Activated CD4-positive, alpha-beta memory T cell treated with anti-CD3 and anti-CD28 coated beads, Interleukin-2, amount 10 ng/mL, durations not matched to agents 7 days and 5 days (primary cell): ENCODE data around the gene SYT15. TPM values are rescaled to one million over a fixed set of nuclear protein-coding genes. Genes with fewer than 3 reads are reported as not detected.
"Not testable (repeated sequence)": the region's sequence is repeated elsewhere in the genome, so short reads cannot be mapped to it uniquely, and the experiment has no call there.

ENCODE experiments used
- CTCF ChIA-PET: fragments of 350-600 bp; sonication (Branson Sonifier 250); formaldehyde crosslinking; loops from one replicate; lab custom pipeline; 2021; ENCODE audit warnings: antibody characterized with exemption, inconsistent platforms; lab: Charles Lee
- POLR2A ChIA-PET: fragments of 350-600 bp; sonication (Branson Sonifier 250); formaldehyde crosslinking; loops from one replicate; lab custom pipeline; 2021; ENCODE audit warnings: antibody characterized with exemption; lab: Charles Lee
- DNase-seq: peaks from one replicate; pipeline ENCODE4 v3.0.0-alpha.2; 2020
- H3K27ac Mint-ChIP-seq: one replicate; pipeline ENCODE4 v1.8.0; 2021; ENCODE audit warnings: mild to moderate bottlenecking, mixed read lengths
- H3K27me3 Mint-ChIP-seq: one replicate; pipeline ENCODE4 v1.8.0; 2021; ENCODE audit warnings: mixed read lengths
- H3K36me3 Mint-ChIP-seq: one replicate; pipeline ENCODE4 v1.8.0; 2021; ENCODE audit warnings: low read depth, mixed read lengths
- H3K4me1 Mint-ChIP-seq: one replicate; pipeline ENCODE4 v1.8.0; 2021; ENCODE audit warnings: mixed read lengths
- H3K4me3 Mint-ChIP-seq: one replicate; pipeline ENCODE4 v1.8.0; 2021; ENCODE audit warnings: mild to moderate bottlenecking, mixed read lengths
- H3K9me3 Mint-ChIP-seq: one replicate; pipeline ENCODE4 v1.8.0; 2021; ENCODE audit warnings: mixed read lengths
- total RNA-seq, 2 experiments: library from RNA; stranded (reverse); gene quantifications; one replicate each; pipeline ENCODE4 v1.2.3, GENCODE V29; 2021

The SYT15 gene
- total RNA-seq, 2 experiments from 2014 or later: 0.86 to 0.95 TPM

DNA sequence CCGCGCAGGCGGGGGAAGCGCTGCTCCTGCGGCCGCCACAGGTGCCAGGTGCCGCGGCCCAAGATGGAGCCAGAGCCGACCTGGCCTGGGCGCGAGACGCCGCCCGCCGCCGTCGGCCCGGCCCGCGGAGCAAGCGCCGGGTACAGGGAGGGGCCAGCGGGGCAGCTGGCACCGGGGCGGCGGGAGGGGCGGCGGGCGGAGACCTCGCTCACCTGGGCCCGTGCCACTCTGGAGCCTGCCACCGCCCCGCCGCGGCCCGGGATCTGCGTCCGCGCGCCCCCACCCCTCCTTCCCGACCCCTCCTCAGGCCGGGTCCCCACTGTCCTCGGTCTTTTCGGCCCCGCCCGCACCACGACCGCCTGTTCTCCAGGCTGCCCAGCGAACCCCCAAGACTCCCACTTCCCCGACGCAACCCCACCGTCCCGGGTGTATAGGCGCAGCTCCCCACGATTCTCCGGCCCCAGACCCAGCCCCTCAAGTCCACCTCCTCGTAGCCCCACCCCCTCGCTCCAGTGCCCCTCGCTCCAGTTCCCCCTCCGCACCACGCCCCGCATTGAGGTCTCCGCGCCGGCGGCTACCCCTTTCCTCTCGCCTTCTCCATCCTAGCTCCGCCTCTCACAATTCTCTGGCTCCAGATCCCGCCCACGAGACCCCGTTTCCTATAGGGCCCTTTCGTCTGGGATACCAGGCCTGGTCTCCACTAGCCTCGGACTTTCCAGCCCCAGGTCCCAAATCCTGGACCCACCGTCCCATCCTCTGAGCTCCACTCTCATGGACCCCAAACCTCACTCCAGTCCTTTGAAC lies 22.2 kb upstream of the SYT15 start, which contains the start of gene GPRIN2:
GPRIN2 (minus strand) TSS at position 144 of the 804 bp plus-strand sequence. CDS start 5,922 bp downstream, outside the sequence.
- Mint-ChIP-seq H3K9me3 (no peaks in the 10 kb centered on the region), H3K4me1 (peaks cover 2% of the 10 kb centered on the region), H3K36me3 (no peaks in the 10 kb centered on the region), H3K27me3 (no peaks in the 10 kb centered on the region), H3K27ac (no peak within 1 kb of the TSS), H3K4me3 (no peak within 1 kb of the TSS)
- DNase-seq: peak; percentile 15
- ChIA-PET POLR2A (no interaction called here), CTCF (no interaction called here)

- H3K4me1 Mint-ChIP-seq: peaks cover 2% of the 10 kb centered on the region
- H3K36me3 Mint-ChIP-seq: no peaks in the 10 kb centered on the region
- no peaks in the 10 kb centered on the region for H3K27me3 Mint-ChIP-seq
- CTCF ChIA-PET: no interaction called here
- no peak overlapping the region for H3K4me3 Mint-ChIP-seq
- no peak overlapping the region for H3K27ac Mint-ChIP-seq
- DNase-seq: peak; percentile 16
- POLR2A ChIA-PET: no interaction called here
- H3K9me3 Mint-ChIP-seq: no peaks in the 10 kb centered on the region
Observed at GRCh38 chr10:46557319-46558121, 21.4 kb upstream of the SYT15 start.

GRCh38 chr10:46558122-46558391 lies 20.9 kb upstream of the SYT15 start:
- H3K4me3 Mint-ChIP-seq: no peak overlapping the region
- DNase-seq: no peak
- H3K9me3 Mint-ChIP-seq: no peaks in the 10 kb centered on the region
- H3K36me3 Mint-ChIP-seq: no peaks in the 10 kb centered on the region
- no peaks in the 10 kb centered on the region for H3K27me3 Mint-ChIP-seq
- no peak overlapping the region for H3K27ac Mint-ChIP-seq
- ChIA-PET POLR2A (no interaction called here), CTCF (no interaction called here)
- H3K4me1 Mint-ChIP-seq: peaks cover 2% of the 10 kb centered on the region

- no peak overlapping the region for H3K27ac Mint-ChIP-seq
- no peaks in the 10 kb centered on the region for H3K36me3 Mint-ChIP-seq
- DNase-seq: peak; percentile 15
- no peaks in the 10 kb centered on the region for H3K27me3 Mint-ChIP-seq
- peaks cover 2% of the 10 kb centered on the region for H3K4me1 Mint-ChIP-seq
- ChIA-PET POLR2A (no interaction called here), CTCF (no interaction called here)
- H3K4me3 Mint-ChIP-seq: no peak overlapping the region
- H3K9me3 Mint-ChIP-seq: no peaks in the 10 kb centered on the region
Observed at GRCh38 chr10:46558392-46559185, 20.3 kb upstream of the SYT15 start.

GRCh38 chr10:46559231-46559671 lies 19.7 kb upstream of the SYT15 start:
- H3K27me3 Mint-ChIP-seq: no peaks in the 10 kb centered on the region
- DNase-seq: no peak
- H3K4me1 Mint-ChIP-seq: peaks cover 2% of the 10 kb centered on the region
- H3K4me3 Mint-ChIP-seq: no peak overlapping the region
- no peaks in the 10 kb centered on the region for H3K36me3 Mint-ChIP-seq
- H3K27ac Mint-ChIP-seq: no peak overlapping the region
- POLR2A ChIA-PET: no interaction called here
- H3K9me3 Mint-ChIP-seq: no peaks in the 10 kb centered on the region
- CTCF ChIA-PET: no interaction called here

- POLR2A ChIA-PET: no interaction called here
- CTCF ChIA-PET: interaction anchor here (0.8 kb wide), 1 partner anchor 9 kb away, joined by 3 read pairs; no protein-coding TSS in a partner anchor
- peaks cover 2% of the 10 kb centered on the region for H3K4me1 Mint-ChIP-seq
- H3K27ac Mint-ChIP-seq: no peak overlapping the region
- H3K9me3 Mint-ChIP-seq: no peaks in the 10 kb centered on the region
- no peak overlapping the region for H3K4me3 Mint-ChIP-seq
- H3K27me3 Mint-ChIP-seq: no peaks in the 10 kb centered on the region
- H3K36me3 Mint-ChIP-seq: no peaks in the 10 kb centered on the region
- DNase-seq: no peak
Observed at GRCh38 chr10:46560381-46560780, 18.5 kb upstream of the SYT15 start.

GRCh38 chr10:46560952-46561351 lies 18.0 kb upstream of the SYT15 start:
- Mint-ChIP-seq H3K4me1 (peaks cover 2% of the 10 kb centered on the region), H3K4me3 (no peak overlapping the region), H3K36me3 (no peaks in the 10 kb centered on the region), H3K27me3 (peaks cover 2% of the 10 kb centered on the region), H3K9me3 (no peaks in the 10 kb centered on the region), H3K27ac (no peak overlapping the region)
- ChIA-PET CTCF (interaction anchor here (0.8 kb wide), 1 partner anchor 9 kb away, joined by 3 read pairs; no protein-coding TSS in a partner anchor), POLR2A (no interaction called here)
- no peak for DNase-seq

DNA sequence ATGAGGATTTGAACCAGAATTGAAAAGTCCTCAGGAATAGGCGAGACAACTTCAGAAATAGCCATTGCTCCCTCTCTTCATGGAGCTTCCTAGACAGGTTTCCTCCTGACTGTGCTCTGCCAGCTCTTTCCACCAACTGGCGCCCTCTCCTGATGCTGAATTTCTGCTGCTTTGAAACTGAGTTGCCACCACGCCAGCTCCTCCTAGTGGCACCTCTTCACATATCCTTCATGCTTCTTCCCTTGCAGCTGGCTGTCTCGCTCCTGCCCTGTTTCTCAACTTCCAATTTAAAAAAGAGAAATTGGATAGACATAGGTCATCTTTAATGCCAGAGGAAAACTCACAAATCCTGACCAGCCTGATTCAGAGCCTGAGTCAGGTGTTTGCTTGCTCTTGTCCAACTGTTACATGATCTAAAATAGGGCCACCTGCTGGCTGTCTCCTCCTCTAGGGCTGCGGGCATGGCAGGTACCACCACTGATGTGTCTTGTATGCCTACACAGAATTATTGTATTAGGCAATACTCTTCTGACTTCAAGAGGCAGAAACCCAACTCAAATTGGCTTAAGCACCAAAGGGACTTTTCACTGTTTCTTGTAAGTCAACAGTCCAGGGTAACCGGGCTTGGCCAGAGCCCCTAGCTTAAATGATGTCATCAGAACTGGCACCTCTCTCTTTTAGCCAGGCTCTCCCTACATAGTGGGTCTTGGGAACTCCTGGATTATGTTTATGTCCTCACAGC lies 13.2 kb upstream of the SYT15 start:
- CTCF ChIA-PET, H3K4me1 Mint-ChIP-seq, H3K27me3 Mint-ChIP-seq, H3K4me3 Mint-ChIP-seq, H3K36me3 Mint-ChIP-seq, H3K27ac Mint-ChIP-seq, H3K9me3 Mint-ChIP-seq, POLR2A ChIA-PET: not testable (repeated sequence)
- DNase-seq: peak; percentile 62

DNA sequence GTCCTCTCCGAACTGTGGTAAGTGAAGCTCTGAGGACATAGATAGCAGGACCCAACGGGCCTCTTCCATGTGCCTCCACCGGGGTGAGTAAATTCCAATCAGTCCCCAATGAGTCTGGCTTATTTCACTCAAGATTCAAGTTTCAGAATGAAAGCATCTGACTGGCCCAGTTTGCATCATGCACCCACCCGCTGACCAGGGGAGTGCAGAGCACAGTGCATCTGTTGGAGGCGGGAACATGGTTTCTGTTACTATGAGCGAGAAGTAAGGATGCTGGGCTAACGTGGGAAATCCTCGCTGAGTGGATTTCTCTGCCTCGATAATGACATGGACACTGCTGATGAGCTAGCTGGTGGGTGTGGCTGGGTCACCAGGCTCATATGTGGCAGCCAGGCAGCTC lies 11.8 kb upstream of the SYT15 start:
- H3K27me3 Mint-ChIP-seq, H3K9me3 Mint-ChIP-seq, H3K36me3 Mint-ChIP-seq, H3K27ac Mint-ChIP-seq, POLR2A ChIA-PET, CTCF ChIA-PET, H3K4me3 Mint-ChIP-seq, H3K4me1 Mint-ChIP-seq, DNase-seq: not testable (repeated sequence)

DNA sequence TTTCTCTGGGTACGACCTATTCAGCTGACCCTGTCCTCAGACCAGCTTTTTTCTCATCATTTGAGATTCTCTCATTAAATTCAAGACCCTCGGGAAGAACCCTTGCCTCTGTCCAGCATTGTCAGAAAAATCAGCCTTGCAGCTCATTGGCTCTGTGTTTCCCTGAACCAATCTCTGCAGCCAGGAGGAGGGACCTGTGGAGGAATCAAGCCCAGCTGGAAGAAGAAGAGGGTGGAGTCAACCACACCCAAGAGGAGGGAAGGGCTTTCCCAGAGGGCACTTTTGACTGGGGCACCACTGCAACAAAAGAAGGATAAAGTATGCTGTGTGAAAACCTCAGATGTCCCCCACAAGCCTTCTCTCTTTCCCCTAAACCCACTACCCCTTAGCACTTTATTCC lies 8.3 kb upstream of the SYT15 start:
- DNase-seq, POLR2A ChIA-PET, H3K9me3 Mint-ChIP-seq, CTCF ChIA-PET, H3K4me1 Mint-ChIP-seq, H3K36me3 Mint-ChIP-seq, H3K4me3 Mint-ChIP-seq, H3K27ac Mint-ChIP-seq, H3K27me3 Mint-ChIP-seq: not testable (repeated sequence)

- H3K4me3 Mint-ChIP-seq, H3K36me3 Mint-ChIP-seq, H3K9me3 Mint-ChIP-seq, POLR2A ChIA-PET, H3K4me1 Mint-ChIP-seq, H3K27me3 Mint-ChIP-seq, DNase-seq, CTCF ChIA-PET, H3K27ac Mint-ChIP-seq: not testable (repeated sequence)
Observed at GRCh38 chr10:46572765-46573164, 6.2 kb upstream of the SYT15 start.

- DNase-seq, CTCF ChIA-PET, H3K27me3 Mint-ChIP-seq, H3K4me1 Mint-ChIP-seq, H3K9me3 Mint-ChIP-seq, H3K27ac Mint-ChIP-seq, POLR2A ChIA-PET, H3K36me3 Mint-ChIP-seq, H3K4me3 Mint-ChIP-seq: not testable (repeated sequence)
Observed at GRCh38 chr10:46573314-46573713, 5.6 kb upstream of the SYT15 start.
